Heart left ventricle (tissue), 16 donors: ENCODE results near the gene RAB3GAP2. TPM values are rescaled to one million over a fixed set of nuclear protein-coding genes. Genes with fewer than 3 reads are reported as not detected.
"Not testable (repeated sequence)": the region's sequence is repeated elsewhere in the genome, so short reads cannot be mapped to it uniquely, and the experiment has no call there.

Experiments
- ATAC-seq, 4 donors: fragments of 200-7000 bp; cut with Tn5 transposase; one replicate each; pipeline ENCODE4 v1.9.1; 2020 to 2022; ENCODE audit warnings: moderate library complexity in 4 of 4, mild to moderate bottlenecking in 3 of 4, moderate number of reproducible peaks in 1 of 4
- DNase-seq, 5 donors: peaks; one replicate each; pipeline ENCODE4 v3.0.0-alpha.2; 2020
- H3K27ac ChIP-seq, 12 donors: fragments of 200-600 bp; sonication (generic) in 4 of 12; one replicate each; pipeline versions ENCODE4 v1.5.0 to v1.8.0; 2016 to 2022; ENCODE audit warnings: mild to moderate bottlenecking in 2 of 12
- H3K27me3 ChIP-seq, 9 donors: fragments of 200-600 bp; sonication (generic) in 2 of 9; one replicate each; pipeline versions ENCODE4 v1.5.1 to v1.8.0; 2016 to 2022; ENCODE audit warnings: mild to moderate bottlenecking in 3 of 9
- H3K36me3 ChIP-seq, 9 donors: fragments of 200-600 bp; sonication (generic) in 2 of 9; one replicate each; pipeline versions ENCODE4 v1.5.0 to v1.8.0; 2018 to 2022; ENCODE audit warnings: mild to moderate bottlenecking in 2 of 9
- H3K4me1 ChIP-seq, 12 donors: fragments of 200-600 bp; sonication (generic) in 4 of 12; one replicate each; pipeline versions ENCODE4 v1.5.0 to v1.8.0; 2016 to 2022; ENCODE audit warnings: mild to moderate bottlenecking in 3 of 12
- H3K4me3 ChIP-seq, 12 donors: fragments of 200-600 bp; sonication (generic) in 4 of 12; one replicate each; pipeline versions ENCODE4 v1.5.0 to v1.8.0; 2017 to 2022; ENCODE audit warnings: mild to moderate bottlenecking in 9 of 12, moderate library complexity in 4 of 12
- H3K9me3 ChIP-seq, 12 donors: fragments of 200-600 bp; sonication (generic) in 4 of 12; one replicate each; pipeline versions ENCODE4 v1.5.0 to v1.8.0; 2016 to 2022; ENCODE audit warnings: mild to moderate bottlenecking in 1 of 12
- POLR2A ChIP-seq, 2 donors: fragments of 450-650 bp; IDR thresholded peaks; one replicate each; pipeline ENCODE4 v1.6.1; 2017; ENCODE audit warnings: antibody characterized with exemption in 2 of 2, mild to moderate bottlenecking in 2 of 2, moderate library complexity in 2 of 2
- WGBS, 4 donors: extraction: QIAGEN DNeasy Blood & Tissue Kit in 2 of 4; methylation state at CpG; one replicate each; pipeline versions ENCODE4 v1.1.5 to v1.1.7; 2013 to 2018; 5-methylcytosine and 5-hydroxymethylcytosine counted together
- intact Hi-C, 10 donors: fragments of 100-400 bp; cut with DNase I; formaldehyde crosslinking; loops; one replicate each; pipeline versions ENCODE4 v1.11.1 to v1.14.2; 2022
- polyA plus RNA-seq, 2 donors: library from polyadenylated mRNA; stranded (reverse); fragments of 200-250 nt; gene quantifications; one replicate each; pipeline ENCODE4 v1.2.3, GENCODE V29; 2013
- total RNA-seq, 9 donors: library from RNA; depleted of rRNA in 2 of 9; stranded (reverse); fragments of >200 nt in 2 of 9; fragmentation: NEBNext Ultra II Directional in 3 of 9; extraction: Animal tissue kit (Norgen Biotek cat#: 25700) in 3 of 9; gene quantifications; one replicate each; pipeline versions ENCODE4 v1.1.0 to v1.2.4, GENCODE V29; 2016 to 2023
- TF ChIP-seq, protein P1 (sequence below), 12 donors: fragments of 200-600 bp; sonication (generic) in 4 of 12; IDR thresholded peaks; one replicate each; pipeline versions ENCODE4 v1.5.0 to v1.8.0; 2018 to 2022; ENCODE audit warnings: antibody characterized with exemption in 12 of 12, mild to moderate bottlenecking in 5 of 12
- donor health status: ischemic (EF 13 %, LVEDD 7.1; RV severe dilation, severe dysfunction).
- donor health status: healthy with polysubstance abuse.
- donor health status: DM: no; HTN: yes; CAD: no.
- donor health status: DM: no; HTN: no; CAD: no.
- donor health status: ischemic (EF 25% LVEDD 6.9; RV normal size, moderate dysfunction).
- donor health status: ischemic (EF 25% LVEDD 5.7; RV mildly dilated, moderate dysfunction).
- donor health status: healthy.
- donor health status: DM: yes; HTN: yes; CAD: no.
- donor health status: ischemic (EF 35%, LVEDD 5.7; RV mildly dilated, moderate dysfunction).
- donor health status: nonischemic (EF 11% LVEDD 7.7; RV severe dilation, severe dysfunction).
- donor health status: DM: yes; HTN: yes; CAD: no.
- donor health status: PGD.
- donor health status: ischemic (EF 29% LVEDD 5.4; RV normal size, mild dysfunction).
- donor health status: nonischemic (EF 23%, LVEDD 6.1; RV moderate dilation, normal function).

The RAB3GAP2 gene
- total and polyA plus RNA-seq, 11 donors, result 6.5 to 39.3 (median 24.7) TPM

DNA sequence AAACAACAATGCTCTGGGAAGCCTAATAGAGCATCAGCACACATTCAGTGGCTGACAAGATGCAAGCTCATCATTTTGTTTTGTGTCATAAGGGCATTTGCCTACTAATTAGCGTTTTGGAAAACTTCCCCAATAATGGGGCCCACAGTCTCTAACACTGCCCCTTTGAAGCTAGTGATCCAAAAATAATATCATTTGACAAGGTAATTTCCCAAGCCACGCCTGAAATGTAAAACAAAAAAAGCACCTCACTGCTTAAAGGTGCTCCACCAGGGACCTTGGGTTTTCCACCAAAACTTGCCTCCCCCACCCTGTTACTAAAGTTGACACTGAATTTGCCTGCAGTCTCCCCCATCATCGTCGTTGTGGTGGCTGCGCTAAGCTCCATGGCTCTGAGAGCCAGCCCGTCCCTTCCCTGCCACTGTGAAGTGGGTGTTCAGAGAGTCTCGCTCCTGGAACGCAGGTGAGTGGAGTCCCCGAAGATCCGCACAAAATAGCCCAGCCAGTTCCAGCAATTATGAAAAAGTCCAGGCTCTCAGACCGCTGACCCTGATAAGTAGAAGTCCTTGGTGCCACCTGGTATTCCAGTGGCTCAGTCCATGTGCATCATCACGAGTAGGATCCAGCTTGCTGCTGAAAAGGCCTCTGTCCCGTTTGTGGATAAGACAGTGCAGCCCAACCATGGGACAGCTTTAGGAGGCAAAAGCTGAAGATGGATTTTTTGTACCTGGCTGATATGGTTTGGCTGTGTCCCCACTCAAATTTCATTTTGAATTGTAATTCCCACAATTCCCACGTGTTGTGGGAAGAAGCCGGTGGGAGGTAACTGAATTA lies 52.2 kb downstream of the RAB3GAP2 start:
- DNase-seq (no peak), ATAC-seq (no peak)
- Histone ChIP-seq H3K27ac (no peak overlapping the region), H3K27me3 (no peaks in the 10 kb centered on the region), H3K4me3 (no peak overlapping the region), H3K9me3 (no peaks in the 10 kb centered on the region), H3K36me3 (no peaks in the 10 kb centered on the region), H3K4me1 (peaks cover 0 to 20% (median 6%) of the 10 kb centered on the region in 12 donors)
- intact Hi-C loops, result loop anchor here in 3 of 10 donors (5.0 to 10.0 kb wide), 2 partner anchors 512 to 555 kb away; no protein-coding TSS in a partner anchor
- no peak for TF ChIP-seq POLR2A (IDR thresholded peaks at IDR 0.05)
- TF ChIP-seq, protein P1, sequence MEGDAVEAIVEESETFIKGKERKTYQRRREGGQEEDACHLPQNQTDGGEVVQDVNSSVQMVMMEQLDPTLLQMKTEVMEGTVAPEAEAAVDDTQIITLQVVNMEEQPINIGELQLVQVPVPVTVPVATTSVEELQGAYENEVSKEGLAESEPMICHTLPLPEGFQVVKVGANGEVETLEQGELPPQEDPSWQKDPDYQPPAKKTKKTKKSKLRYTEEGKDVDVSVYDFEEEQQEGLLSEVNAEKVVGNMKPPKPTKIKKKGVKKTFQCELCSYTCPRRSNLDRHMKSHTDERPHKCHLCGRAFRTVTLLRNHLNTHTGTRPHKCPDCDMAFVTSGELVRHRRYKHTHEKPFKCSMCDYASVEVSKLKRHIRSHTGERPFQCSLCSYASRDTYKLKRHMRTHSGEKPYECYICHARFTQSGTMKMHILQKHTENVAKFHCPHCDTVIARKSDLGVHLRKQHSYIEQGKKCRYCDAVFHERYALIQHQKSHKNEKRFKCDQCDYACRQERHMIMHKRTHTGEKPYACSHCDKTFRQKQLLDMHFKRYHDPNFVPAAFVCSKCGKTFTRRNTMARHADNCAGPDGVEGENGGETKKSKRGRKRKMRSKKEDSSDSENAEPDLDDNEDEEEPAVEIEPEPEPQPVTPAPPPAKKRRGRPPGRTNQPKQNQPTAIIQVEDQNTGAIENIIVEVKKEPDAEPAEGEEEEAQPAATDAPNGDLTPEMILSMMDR (IDR thresholded peaks at IDR 0.05), result no peak
- WGBS, 4 donors, result 87 to 91% (median 90%) methylated on average over 14 to 15 of the region's 15 CpGs

DNA sequence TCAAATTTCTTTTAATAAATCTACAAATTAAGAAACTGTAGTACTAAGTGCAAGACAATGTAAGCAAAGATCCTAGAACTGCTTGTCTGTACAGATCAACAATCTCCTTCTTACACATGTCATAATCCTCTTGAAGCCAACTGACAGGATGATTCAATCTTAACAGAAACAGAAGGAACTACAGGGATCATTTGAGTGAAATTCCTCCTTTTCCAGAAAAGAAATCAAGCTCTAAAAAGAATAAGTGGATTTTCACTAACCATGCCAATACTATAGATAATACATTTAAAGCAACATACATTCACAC lies 53.2 kb downstream of the RAB3GAP2 start:
- intact Hi-C loops, result loop anchor here in 2 of 10 donors (5.0 to 10.0 kb wide), 2 partner anchors 513 to 556 kb away; no protein-coding TSS in a partner anchor
- peaks cover 0 to 24% (median 6%) of the 10 kb centered on the region in 12 donors for H3K4me1 ChIP-seq

DNA sequence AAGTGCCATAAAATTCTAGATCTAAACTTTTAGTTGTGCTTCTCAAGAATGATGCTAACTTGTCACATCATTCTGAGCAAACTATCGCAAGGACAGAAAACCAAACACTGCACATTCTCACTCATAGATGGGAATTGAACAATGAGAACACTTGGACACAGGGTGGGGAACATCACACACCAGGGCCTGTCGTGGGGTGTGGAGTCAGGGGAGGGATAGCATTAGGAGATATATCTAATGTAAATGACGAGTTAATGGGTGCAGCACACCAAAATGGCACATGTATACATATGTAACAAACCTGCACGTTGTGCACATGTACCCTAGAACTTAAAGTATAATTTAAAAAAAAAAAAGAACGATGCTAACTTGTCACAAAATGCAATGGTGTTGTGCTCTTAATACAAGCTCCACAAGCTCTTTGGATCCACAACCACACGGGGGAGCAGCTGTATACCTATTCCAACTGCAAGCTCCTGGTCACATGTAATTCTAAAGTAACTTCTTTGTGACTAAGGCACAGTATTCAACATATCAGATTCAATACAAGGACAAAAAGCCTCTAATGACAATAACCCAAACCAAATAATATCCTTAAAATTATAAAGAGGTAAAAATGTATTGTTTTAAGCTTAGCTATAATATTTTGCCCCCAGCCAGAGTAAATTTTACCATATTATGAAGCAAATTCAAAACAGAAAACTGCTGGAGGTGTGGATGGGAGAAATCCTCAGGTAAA lies 53.7 kb downstream of the RAB3GAP2 start:
- intact Hi-C loops, result loop anchor here in 2 of 10 donors (5.0 to 10.0 kb wide), 2 partner anchors 514 to 556 kb away; no protein-coding TSS in a partner anchor
- peak; percentile 67 to 86 (median 82) for ATAC-seq
- peak in 4 of 5 donors; percentile 30 to 59 (median 46) for DNase-seq

More for the DNA sequence above, 53.2 kb downstream of the RAB3GAP2 start:
- no peak overlapping the region for H3K27ac ChIP-seq
- no peaks in the 10 kb centered on the region for H3K36me3 ChIP-seq
- no peaks in the 10 kb centered on the region for H3K27me3 ChIP-seq
- H3K4me3 ChIP-seq, result no peak overlapping the region
- H3K9me3 ChIP-seq, result no peaks in the 10 kb centered on the region
- no peak for ATAC-seq
- no peak for DNase-seq
- TF ChIP-seq, protein P1 (IDR thresholded peaks at IDR 0.05), result no peak
- no peak for TF ChIP-seq POLR2A (IDR thresholded peaks at IDR 0.05)

More for the DNA sequence above, 53.7 kb downstream of the RAB3GAP2 start:
- WGBS, 4 donors, result 52 to 59% (median 57%) methylated on average over 6 of the region's 6 CpGs
- H3K4me3 ChIP-seq, H3K9me3 ChIP-seq, H3K27ac ChIP-seq, H3K27me3 ChIP-seq, H3K36me3 ChIP-seq: not testable (repeated sequence)
- peaks cover 0 to 29% (median 6%) of the 10 kb centered on the region in 12 donors for H3K4me1 ChIP-seq
- TF ChIP-seq, protein P1 (IDR thresholded peaks at IDR 0.05), result peak; percentile 40 to 70 (median 52)
